Panc1 (cell line): ENCODE measurements around the gene ADCK2.

Experiments used
- SIN3A ChIP-seq: IDR thresholded peaks from 2 replicates; pipeline ENCODE4 v1.6.1; 2012; ENCODE audit warnings: low read depth, mild to moderate bottlenecking, low read length, moderate library complexity, borderline replicate concordance; ENCODE audit not compliant: insufficient read depth
- TF ChIP-seq, protein P1 (sequence below): fragments of 450-650 bp; IDR thresholded peaks from 2 replicates; pipeline ENCODE4 v1.5.1; 2017; ENCODE audit warnings: mild to moderate bottlenecking
- TF ChIP-seq, protein P2 (sequence below), 2 experiments: IDR thresholded peaks; 2 replicates each; pipeline ENCODE4 v1.6.1; 2011 to 2012; ENCODE audit warnings: low read depth in 2 of 2, control low read depth in 1 of 2, low read length in 1 of 2, mild to moderate bottlenecking in 1 of 2, moderate library complexity in 1 of 2; ENCODE audit not compliant: insufficient read depth in 1 of 2

DNA sequence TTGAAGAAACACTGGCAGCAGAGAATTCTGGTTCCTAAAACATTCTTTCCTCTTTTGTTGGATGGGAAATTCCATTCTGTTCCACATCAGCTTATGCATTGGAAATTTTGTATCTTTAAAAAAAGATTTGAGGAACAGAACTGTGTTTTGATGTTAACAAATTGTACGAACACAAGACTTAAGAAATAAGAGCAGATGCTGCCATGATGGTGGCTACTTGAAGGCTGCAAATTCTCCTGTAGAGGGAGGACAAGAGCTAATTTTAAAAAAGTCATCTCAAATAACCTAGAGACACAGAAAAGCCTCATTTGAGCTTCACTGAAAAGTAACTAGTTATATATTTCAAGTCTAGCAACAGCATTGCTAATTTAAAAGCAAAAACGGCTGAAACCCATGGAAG is 53.5 kb downstream of the ADCK2 start:
- TF ChIP-seq, protein P1, sequence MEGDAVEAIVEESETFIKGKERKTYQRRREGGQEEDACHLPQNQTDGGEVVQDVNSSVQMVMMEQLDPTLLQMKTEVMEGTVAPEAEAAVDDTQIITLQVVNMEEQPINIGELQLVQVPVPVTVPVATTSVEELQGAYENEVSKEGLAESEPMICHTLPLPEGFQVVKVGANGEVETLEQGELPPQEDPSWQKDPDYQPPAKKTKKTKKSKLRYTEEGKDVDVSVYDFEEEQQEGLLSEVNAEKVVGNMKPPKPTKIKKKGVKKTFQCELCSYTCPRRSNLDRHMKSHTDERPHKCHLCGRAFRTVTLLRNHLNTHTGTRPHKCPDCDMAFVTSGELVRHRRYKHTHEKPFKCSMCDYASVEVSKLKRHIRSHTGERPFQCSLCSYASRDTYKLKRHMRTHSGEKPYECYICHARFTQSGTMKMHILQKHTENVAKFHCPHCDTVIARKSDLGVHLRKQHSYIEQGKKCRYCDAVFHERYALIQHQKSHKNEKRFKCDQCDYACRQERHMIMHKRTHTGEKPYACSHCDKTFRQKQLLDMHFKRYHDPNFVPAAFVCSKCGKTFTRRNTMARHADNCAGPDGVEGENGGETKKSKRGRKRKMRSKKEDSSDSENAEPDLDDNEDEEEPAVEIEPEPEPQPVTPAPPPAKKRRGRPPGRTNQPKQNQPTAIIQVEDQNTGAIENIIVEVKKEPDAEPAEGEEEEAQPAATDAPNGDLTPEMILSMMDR = peak; percentile 52; the same call in 1 of the 2 replicates
- TF ChIP-seq, protein P2, sequence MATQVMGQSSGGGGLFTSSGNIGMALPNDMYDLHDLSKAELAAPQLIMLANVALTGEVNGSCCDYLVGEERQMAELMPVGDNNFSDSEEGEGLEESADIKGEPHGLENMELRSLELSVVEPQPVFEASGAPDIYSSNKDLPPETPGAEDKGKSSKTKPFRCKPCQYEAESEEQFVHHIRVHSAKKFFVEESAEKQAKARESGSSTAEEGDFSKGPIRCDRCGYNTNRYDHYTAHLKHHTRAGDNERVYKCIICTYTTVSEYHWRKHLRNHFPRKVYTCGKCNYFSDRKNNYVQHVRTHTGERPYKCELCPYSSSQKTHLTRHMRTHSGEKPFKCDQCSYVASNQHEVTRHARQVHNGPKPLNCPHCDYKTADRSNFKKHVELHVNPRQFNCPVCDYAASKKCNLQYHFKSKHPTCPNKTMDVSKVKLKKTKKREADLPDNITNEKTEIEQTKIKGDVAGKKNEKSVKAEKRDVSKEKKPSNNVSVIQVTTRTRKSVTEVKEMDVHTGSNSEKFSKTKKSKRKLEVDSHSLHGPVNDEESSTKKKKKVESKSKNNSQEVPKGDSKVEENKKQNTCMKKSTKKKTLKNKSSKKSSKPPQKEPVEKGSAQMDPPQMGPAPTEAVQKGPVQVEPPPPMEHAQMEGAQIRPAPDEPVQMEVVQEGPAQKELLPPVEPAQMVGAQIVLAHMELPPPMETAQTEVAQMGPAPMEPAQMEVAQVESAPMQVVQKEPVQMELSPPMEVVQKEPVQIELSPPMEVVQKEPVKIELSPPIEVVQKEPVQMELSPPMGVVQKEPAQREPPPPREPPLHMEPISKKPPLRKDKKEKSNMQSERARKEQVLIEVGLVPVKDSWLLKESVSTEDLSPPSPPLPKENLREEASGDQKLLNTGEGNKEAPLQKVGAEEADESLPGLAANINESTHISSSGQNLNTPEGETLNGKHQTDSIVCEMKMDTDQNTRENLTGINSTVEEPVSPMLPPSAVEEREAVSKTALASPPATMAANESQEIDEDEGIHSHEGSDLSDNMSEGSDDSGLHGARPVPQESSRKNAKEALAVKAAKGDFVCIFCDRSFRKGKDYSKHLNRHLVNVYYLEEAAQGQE (IDR thresholded peaks at IDR 0.05; ENCODE audit: insufficient read depth in 1 of 2, low read depth in 2 of 2, low read length in 1 of 2) = no peak
- TF ChIP-seq SIN3A = no peak
